HepG2 (cell line): ENCODE results near the gene FAM240A. TPM values are rescaled to one million over a fixed set of nuclear protein-coding genes. Genes with fewer than 3 reads are reported as not detected.

Experiments
- ATAC-seq: fragments of 200-7000 bp; cut with Tn5 transposase; 3 replicates; pipeline ENCODE4 v1.9.1; 2020; ENCODE audit warnings: mild to moderate bottlenecking, moderate library complexity
- BruUV-seq: library from RNA; stranded (reverse); fragments of 400-500 nt; replicated peaks from 2 replicates; lab custom pipeline; 2021; lab: Mats Ljungman, UMichigan
- CTCF ChIA-PET: fragments of 300-600 bp; formaldehyde crosslinking; extraction: SDS; loops from one replicate; lab custom pipeline; 2021; ENCODE audit warnings: low total read pairs, inconsistent platforms, low intra/inter-chr PET ratio; lab: Yijun Ruan, JAX
- POLR2A ChIA-PET: fragments of 350-600 bp; sonication (Branson Sonifier 250); formaldehyde crosslinking; loops from one replicate; lab custom pipeline; 2020; ENCODE audit warnings: antibody characterized with exemption, inconsistent platforms; lab: Yijun Ruan, JAX
- DNase-seq: peaks from one replicate; pipeline ENCODE4 v3.0.0-alpha.2; 2015; ENCODE audit warnings: low spot score
- FAIRE-seq: peaks from 3 replicates; lab custom pipeline; 2011; peaks lifted over from hg19 to GRCh38; lab: Jason Lieb, UNC
- H2AFZ ChIP-seq: one replicate; pipeline ENCODE4 v1.6.1; 2011; ENCODE audit warnings: low read length, inconsistent platforms
- H3K27ac ChIP-seq: fragments of 300-600 bp; 3 replicates; pipeline ENCODE4 v1.8.0; 2011; ENCODE audit warnings: mixed run types, mild to moderate bottlenecking, mixed read lengths, low read length, inconsistent platforms; ENCODE audit not compliant: insufficient read depth; ENCODE audit errors: extremely low read length
- H3K27me3 ChIP-seq, 2 experiments: fragments of 200-600 bp in 1 of 2; 2 replicates in 1 of 2; 3 replicates in 1 of 2; pipeline versions ENCODE4 v1.6.0 to v1.8.0; 2011; ENCODE audit warnings: low read length in 2 of 2, mild to moderate bottlenecking in 2 of 2, moderate library complexity in 2 of 2, inconsistent platforms in 1 of 2; ENCODE audit not compliant: insufficient read depth in 2 of 2, control insufficient read depth in 1 of 2
- H3K36me3 ChIP-seq, 2 experiments: fragments of 200-600 bp in 1 of 2; replicated peaks in 1 of 2; 2 replicates in 1 of 2; 3 replicates in 1 of 2; pipeline versions ENCODE4 v1.5.1 to v1.8.0; 2011; ENCODE audit warnings: low read length in 2 of 2, inconsistent platforms in 1 of 2; ENCODE audit not compliant: insufficient read depth in 2 of 2, control insufficient read depth in 1 of 2
- H3K4me1 ChIP-seq: 2 replicates; pipeline ENCODE4 v1.5.1; 2012; ENCODE audit warnings: low read length, inconsistent platforms; ENCODE audit not compliant: insufficient read depth
- H3K4me2 ChIP-seq: 2 replicates; pipeline ENCODE4 v1.6.0; 2011; ENCODE audit warnings: low read depth, low read length, inconsistent platforms
- H3K4me3 ChIP-seq, 3 experiments: fragments of 200-600 bp in 1 of 3; sonication (generic), shearing (Covaris generic) in 1 of 3; replicated peaks in 1 of 3; 2 replicates each; pipeline ENCODE4 v1.5.1; 2011 to 2016; ENCODE audit warnings: low read length in 3 of 3, inconsistent platforms in 2 of 3, low read depth in 2 of 3, mild to moderate bottlenecking in 2 of 3, control low read depth in 1 of 3, mixed read lengths in 1 of 3; ENCODE audit not compliant: insufficient read depth in 1 of 3
- H3K79me2 ChIP-seq: one replicate; pipeline ENCODE4 v1.6.1; 2011; ENCODE audit warnings: low read length, inconsistent platforms; ENCODE audit not compliant: insufficient read depth
- H3K9ac ChIP-seq: 2 replicates; pipeline ENCODE4 v1.6.0; 2011; ENCODE audit warnings: mild to moderate bottlenecking, low read depth, low read length, inconsistent platforms; ENCODE audit not compliant: insufficient read depth
- H3K9me3 ChIP-seq: 2 replicates; pipeline ENCODE4 v1.5.1; 2012; ENCODE audit warnings: mild to moderate bottlenecking, low read length
- H4K20me1 ChIP-seq: 2 replicates; pipeline ENCODE4 v1.6.0; 2011; ENCODE audit warnings: inconsistent platforms, mild to moderate bottlenecking, low read length, moderate library complexity; ENCODE audit not compliant: insufficient read depth
- ARNT2 ChIP-seq: sonication (generic); formaldehyde crosslinking; IDR thresholded peaks from 2 replicates; pipeline ENCODE4 v1.8.0; 2022; ENCODE audit warnings: mild to moderate bottlenecking, low read depth, missing genetic modification reagents, moderate library complexity
- CC2D1A ChIP-seq: sonication (generic); formaldehyde crosslinking; IDR thresholded peaks from 2 replicates; pipeline ENCODE4 v1.8.1; 2023; ENCODE audit warnings: mild to moderate bottlenecking, missing genetic modification reagents
- JUN ChIP-seq: sonication (generic); formaldehyde crosslinking; IDR thresholded peaks from 2 replicates; pipeline ENCODE4 v1.4.0; 2020; ENCODE audit warnings: mild to moderate bottlenecking, missing genetic modification reagents
- U2AF2 ChIP-seq: fragments of 200-400 bp; formaldehyde crosslinking; IDR thresholded peaks from 2 replicates; pipeline ENCODE4 v1.6.1; 2017; ENCODE audit warnings: low read depth, mild to moderate bottlenecking, low read length
- ZFP36L1 ChIP-seq: sonication (generic); formaldehyde crosslinking; IDR thresholded peaks from 2 replicates; pipeline ENCODE4 v1.8.0; 2022; ENCODE audit warnings: mild to moderate bottlenecking, missing genetic modification reagents, moderate library complexity
- ZNF10 ChIP-seq: sonication (generic); formaldehyde crosslinking; IDR thresholded peaks from 2 replicates; pipeline ENCODE4 v1.4.0; 2020; ENCODE audit warnings: mild to moderate bottlenecking, low read depth, missing genetic modification reagents, borderline replicate concordance
- ZNF17 ChIP-seq: sonication (generic); formaldehyde crosslinking; IDR thresholded peaks from 2 replicates; pipeline ENCODE4 v1.5.0; 2020; ENCODE audit warnings: mild to moderate bottlenecking, missing genetic modification reagents
- ZNF589 ChIP-seq: sonication (generic); formaldehyde crosslinking; conservative IDR thresholded peaks from 2 replicates; pipeline ENCODE4 v1.8.0; 2022; ENCODE audit warnings: mild to moderate bottlenecking, moderate library complexity, missing genetic modification reagents
- WGBS: methylation state at CpG from one replicate; pipeline ENCODE4 v1.1.6; 2017; ENCODE audit warnings: low lambda C conversion rate; 5-methylcytosine and 5-hydroxymethylcytosine counted together
- in situ Hi-C: cut with HindIII; loops from 2 replicates; pipeline ENCODE4 v1.10.0; 2017; ENCODE audit warnings: low pct_unique_long_range_greater_than_20kb; ENCODE audit not compliant: extremely low pct_ligation_motif_present
- intact Hi-C: fragments of 100-400 bp; cut with micrococcal nuclease; formaldehyde crosslinking; loops from one replicate; pipeline ENCODE4 v1.10.0; 2022; ENCODE audit not compliant: unreplicated experiment
- polyA plus RNA-seq, 8 experiments: library from polyadenylated mRNA; depleted of rRNA in 3 of 8; stranded (reverse) in 7 of 8; unstranded in 1 of 8; fragments of >200 nt; fragmentation: Illumina TruSeq in 4 of 8; extraction: Trizol in 4 of 8; gene quantifications; 2 replicates each; pipeline versions ENCODE4 v1.2.1 to v1.2.3, GENCODE V29; 2011 to 2016; ENCODE audit warnings: low read depth in 4 of 8, missing spikeins in 1 of 8, mixed read lengths in 1 of 8; ENCODE audit not compliant: insufficient read depth in 1 of 8
- total RNA-seq, 5 experiments: library from RNA; depleted of rRNA; stranded (reverse); fragments of >200 nt; fragmentation: Illumina TruSeq; extraction: Trizol; gene quantifications; 2 replicates each; pipeline ENCODE4 v1.2.3, GENCODE V29; 2016; ENCODE audit warnings: low read depth in 1 of 5
- TF ChIP-seq, protein P1 (sequence below): IDR thresholded peaks from 2 replicates; pipeline ENCODE4 v1.6.1; 2016; ENCODE audit warnings: low read depth, borderline replicate concordance
- TF ChIP-seq, protein P2 (sequence below): sonication (generic); formaldehyde crosslinking; IDR thresholded peaks from 2 replicates; pipeline ENCODE4 v1.5.0; 2020; ENCODE audit warnings: mild to moderate bottlenecking, missing genetic modification reagents

Gene FAM240A
- total and polyA plus RNA-seq, 2 of the 13 experiments (the other 11 are each of a cell fraction or from before 2014, with no cell fraction given): not detected

DNA sequence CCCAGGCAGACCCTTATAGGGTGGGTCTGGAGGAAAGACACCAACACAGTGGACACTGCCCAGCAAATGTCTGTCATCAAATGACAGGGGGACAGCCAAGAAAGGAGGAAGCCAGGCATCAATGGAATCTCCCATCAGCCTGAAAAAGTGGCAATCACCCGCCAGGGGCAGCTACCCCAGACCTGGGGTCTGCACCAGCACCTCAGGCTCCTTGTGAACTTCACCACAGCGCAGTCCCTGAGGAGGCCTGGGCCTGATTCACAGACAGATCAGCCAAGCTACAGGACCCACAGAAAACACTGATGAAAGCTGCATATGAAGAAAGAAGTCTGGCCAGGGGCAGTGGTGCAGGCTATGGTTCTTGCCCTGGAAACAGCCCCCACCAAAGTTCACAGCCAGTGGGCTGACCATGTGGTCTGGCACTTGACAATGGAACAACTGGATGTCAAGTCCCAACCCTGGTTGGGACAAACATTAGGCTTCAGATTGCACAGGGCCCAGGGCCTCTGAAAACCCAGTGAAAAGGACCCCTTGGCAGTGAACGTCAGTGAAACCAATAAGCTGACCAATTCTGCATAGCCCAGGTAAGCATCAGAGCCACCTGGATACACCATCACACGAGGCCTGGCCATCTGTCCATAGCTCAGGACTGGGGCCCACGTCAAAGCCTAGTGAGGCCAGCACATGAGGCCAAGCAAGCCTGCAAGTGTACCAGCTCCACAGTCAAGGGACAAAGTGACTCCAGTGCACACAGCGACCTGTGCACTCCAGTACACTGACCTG is 52.1 kb downstream of the FAM240A start:
- DNase-seq: no peak

More for the DNA sequence above, 52.1 kb downstream of the FAM240A start:
- intact Hi-C loops: no loop called here
- Histone ChIP-seq H3K4me2 (no peak overlapping the region), H3K27ac (no peak overlapping the region), H4K20me1 (no peaks in the 10 kb centered on the region), H3K9me3 (no peaks in the 10 kb centered on the region), H3K4me3 (no peak overlapping the region), H3K9ac (no peak overlapping the region), H3K4me1 (no peaks in the 10 kb centered on the region), H3K79me2 (no peaks in the 10 kb centered on the region), H2AFZ (no peak overlapping the region), H3K27me3 (peaks cover 3 to 34% of the 10 kb centered on the region in 2 experiments; a peak in 2 of 5 replicates), H3K36me3 (no peaks in the 10 kb centered on the region)
- ChIA-PET CTCF (interaction anchor here (0.8 kb wide), 1 partner anchor 176 kb away, joined by 3 read pairs; no protein-coding TSS in a partner anchor), POLR2A (no interaction called here)
- no peak for FAIRE-seq
- BruUV-seq: no TSS peak
- TF ChIP-seq, protein P1, sequence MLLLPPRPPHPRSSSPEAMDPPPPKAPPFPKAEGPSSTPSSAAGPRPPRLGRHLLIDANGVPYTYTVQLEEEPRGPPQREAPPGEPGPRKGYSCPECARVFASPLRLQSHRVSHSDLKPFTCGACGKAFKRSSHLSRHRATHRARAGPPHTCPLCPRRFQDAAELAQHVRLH (CRISPR knock-in tag): no peak
- TF ChIP-seq ZFP36L1 (CRISPR knock-in tag) (no peak), ZNF10 (no peak), CC2D1A (CRISPR knock-in tag) (no peak), ARNT2 (CRISPR knock-in tag) (no peak), ZNF17 (CRISPR knock-in tag) (no peak), ZNF589 (no peak), U2AF2 (no peak), JUN (CRISPR knock-in tag) (no peak)
- TF ChIP-seq, protein P2, sequence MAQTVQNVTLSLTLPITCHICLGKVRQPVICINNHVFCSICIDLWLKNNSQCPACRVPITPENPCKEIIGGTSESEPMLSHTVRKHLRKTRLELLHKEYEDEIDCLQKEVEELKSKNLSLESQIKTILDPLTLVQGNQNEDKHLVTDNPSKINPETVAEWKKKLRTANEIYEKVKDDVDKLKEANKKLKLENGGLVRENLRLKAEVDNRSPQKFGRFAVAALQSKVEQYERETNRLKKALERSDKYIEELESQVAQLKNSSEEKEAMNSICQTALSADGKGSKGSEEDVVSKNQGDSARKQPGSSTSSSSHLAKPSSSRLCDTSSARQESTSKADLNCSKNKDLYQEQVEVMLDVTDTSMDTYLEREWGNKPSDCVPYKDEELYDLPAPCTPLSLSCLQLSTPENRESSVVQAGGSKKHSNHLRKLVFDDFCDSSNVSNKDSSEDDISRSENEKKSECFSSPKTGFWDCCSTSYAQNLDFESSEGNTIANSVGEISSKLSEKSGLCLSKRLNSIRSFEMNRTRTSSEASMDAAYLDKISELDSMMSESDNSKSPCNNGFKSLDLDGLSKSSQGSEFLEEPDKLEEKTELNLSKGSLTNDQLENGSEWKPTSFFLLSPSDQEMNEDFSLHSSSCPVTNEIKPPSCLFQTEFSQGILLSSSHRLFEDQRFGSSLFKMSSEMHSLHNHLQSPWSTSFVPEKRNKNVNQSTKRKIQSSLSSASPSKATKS (CRISPR knock-in tag): no peak
- no peak for ATAC-seq
- WGBS: 59% methylated on average over 3 of the region's 6 CpGs
- in situ Hi-C loops: loop anchor here (10.0 kb wide), 1 partner anchor 180 kb away; no protein-coding TSS in a partner anchor
